Activated T-helper 17 cell treated with anti-CD3 and anti-CD28 coated beads, Interleukin-2, amount 50 U/mL, for 72 hours (primary cell): ENCODE results near the gene MUC6. TPM values are rescaled to one million over a fixed set of nuclear protein-coding genes. Genes with fewer than 3 reads are reported as not detected.

Source experiments
- ATAC-seq: fragments of 150-1000 bp; cut with Tn5 transposase; replicated peaks from 2 replicates; pipeline ENCODE4 v1.10.0; 2021; ENCODE audit warnings: mild to moderate bottlenecking, moderate library complexity
- H3K27ac Mint-ChIP-seq: one replicate; pipeline ENCODE4 v1.8.0; 2022; ENCODE audit warnings: mixed read lengths
- H3K27me3 Mint-ChIP-seq: one replicate; pipeline ENCODE4 v1.8.0; 2022; ENCODE audit warnings: mixed read lengths
- H3K36me3 Mint-ChIP-seq: one replicate; pipeline ENCODE4 v1.8.0; 2022; ENCODE audit warnings: low read depth, mild to moderate bottlenecking, mixed read lengths
- H3K4me1 Mint-ChIP-seq: one replicate; pipeline ENCODE4 v1.8.0; 2022; ENCODE audit warnings: mixed read lengths
- H3K4me3 Mint-ChIP-seq: one replicate; pipeline ENCODE4 v1.8.0; 2022; ENCODE audit warnings: mild to moderate bottlenecking, mixed read lengths
- H3K9me3 Mint-ChIP-seq: one replicate; pipeline ENCODE4 v1.8.0; 2022; ENCODE audit warnings: mixed read lengths
- total RNA-seq, 2 donors: library from RNA; stranded (reverse); gene quantifications; one replicate each; pipeline ENCODE4 v1.2.3, GENCODE V29; 2022

MUC6 gene
- total RNA-seq, 2 donors from 2014 or later = not detected

DNA sequence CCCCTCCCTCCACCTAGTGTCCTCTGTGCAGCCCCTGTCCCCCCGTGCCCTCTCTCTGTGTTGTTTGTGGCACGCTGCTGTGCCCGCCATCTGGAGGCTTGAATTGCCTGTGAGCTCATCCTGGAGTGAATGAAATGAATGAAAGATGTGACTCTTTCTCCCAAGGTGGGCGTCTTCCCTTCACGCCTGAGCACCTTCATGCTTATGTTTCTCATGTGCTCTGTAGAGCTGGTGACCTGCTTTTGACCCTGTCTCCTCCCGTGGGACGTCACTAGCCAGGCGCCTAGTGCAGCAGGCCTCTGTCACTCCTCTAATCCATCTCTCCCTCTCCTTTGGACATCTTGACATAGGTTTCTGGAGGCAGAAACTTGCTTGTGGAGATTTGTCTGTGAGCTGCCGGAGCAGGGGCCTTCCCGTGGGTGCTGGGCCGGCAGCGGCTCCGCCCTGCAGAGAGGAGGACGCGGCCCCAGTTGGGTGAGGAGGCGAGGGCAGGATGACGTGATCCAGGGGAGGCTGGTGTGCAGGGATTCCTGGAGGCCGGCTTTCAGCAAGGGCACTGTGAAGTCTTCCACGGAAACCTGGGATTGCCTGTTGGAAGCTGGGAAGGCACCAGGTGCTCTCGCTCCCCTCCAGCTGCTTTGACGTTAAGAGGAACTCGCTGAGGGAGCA is 40.6 kb downstream of the MUC6 start:
- H3K27ac Mint-ChIP-seq = peak overlapping the region; percentile 92
- H3K27me3 Mint-ChIP-seq = no peaks in the 10 kb centered on the region
- H3K4me1 Mint-ChIP-seq = peaks cover 17% of the 10 kb centered on the region
- H3K36me3 Mint-ChIP-seq = peaks cover 45% of the 10 kb centered on the region
- H3K9me3 Mint-ChIP-seq = no peaks in the 10 kb centered on the region
- ATAC-seq = peak; percentile 20
- H3K4me3 Mint-ChIP-seq = peak overlapping the region; percentile 10

DNA sequence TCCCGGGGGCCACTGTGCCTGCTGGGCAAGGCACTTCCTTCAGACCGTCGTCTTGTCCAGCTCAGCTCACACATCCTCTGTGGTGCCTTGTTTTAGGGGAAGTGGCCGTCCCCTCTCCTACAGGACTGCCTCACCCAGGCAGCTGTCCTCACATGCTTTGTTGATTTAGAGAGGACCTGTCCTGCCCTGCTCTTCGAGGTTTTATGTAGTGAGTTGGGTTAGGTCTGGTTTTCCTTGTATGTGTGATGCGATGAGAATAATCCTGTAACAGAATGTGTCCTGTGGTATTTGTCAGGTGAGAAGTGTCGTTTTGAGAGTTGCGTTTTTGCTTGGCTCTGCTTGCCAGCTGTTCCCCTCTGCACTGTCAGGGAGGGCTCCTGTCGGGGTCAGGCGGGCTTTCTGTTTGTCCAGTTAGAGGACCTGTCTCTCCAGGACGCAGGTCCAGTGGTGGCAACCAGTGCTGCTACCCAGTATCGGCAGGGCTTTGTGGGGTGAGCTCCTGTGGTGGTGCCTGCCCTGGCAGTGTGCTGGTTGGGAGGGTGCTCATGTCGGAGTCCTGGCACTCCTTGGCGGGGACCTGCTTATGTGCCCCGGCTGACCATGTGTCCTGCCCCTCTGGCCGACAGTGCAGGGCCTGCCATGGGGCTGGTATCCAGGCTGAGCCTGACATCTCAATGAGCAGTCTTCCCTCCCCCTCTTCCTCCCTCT is 41.3 kb downstream of the MUC6 start:
- ATAC-seq = peak; percentile 10
- Mint-ChIP-seq H3K4me1 (peaks cover 17% of the 10 kb centered on the region), H3K4me3 (no peak overlapping the region), H3K27ac (peak overlapping the region; percentile 92), H3K27me3 (no peaks in the 10 kb centered on the region), H3K36me3 (peaks cover 38% of the 10 kb centered on the region), H3K9me3 (no peaks in the 10 kb centered on the region)

- Mint-ChIP-seq H3K4me1 (peaks cover 17% of the 10 kb centered on the region), H3K4me3 (no peak overlapping the region), H3K27me3 (no peaks in the 10 kb centered on the region), H3K9me3 (no peaks in the 10 kb centered on the region), H3K36me3 (peaks cover 46% of the 10 kb centered on the region), H3K27ac (no peak overlapping the region)
- ATAC-seq = no peak
These were observed 42.8 kb downstream of the MUC6 start for GRCh38 chr11:993632-994167.

GRCh38 chr11:992577-992976 is 43.9 kb downstream of the MUC6 start:
- Mint-ChIP-seq H3K27ac (no peak overlapping the region), H3K27me3 (no peaks in the 10 kb centered on the region), H3K9me3 (no peaks in the 10 kb centered on the region), H3K4me1 (peaks cover 17% of the 10 kb centered on the region), H3K36me3 (peaks cover 57% of the 10 kb centered on the region), H3K4me3 (no peak overlapping the region)
- ATAC-seq = no peak

GRCh38 chr11:991711-992307 is 44.7 kb downstream of the MUC6 start:
- ATAC-seq = no peak
- H3K9me3 Mint-ChIP-seq = no peaks in the 10 kb centered on the region
- no peaks in the 10 kb centered on the region for H3K27me3 Mint-ChIP-seq
- peaks cover 57% of the 10 kb centered on the region for H3K36me3 Mint-ChIP-seq
- no peak overlapping the region for H3K4me3 Mint-ChIP-seq
- H3K27ac Mint-ChIP-seq = no peak overlapping the region
- H3K4me1 Mint-ChIP-seq = peaks cover 16% of the 10 kb centered on the region

GRCh38 chr11:991034-991433 is 45.5 kb downstream of the MUC6 start:
- Mint-ChIP-seq H3K27me3 (no peaks in the 10 kb centered on the region), H3K4me3 (no peak overlapping the region), H3K9me3 (no peaks in the 10 kb centered on the region), H3K27ac (no peak overlapping the region), H3K36me3 (peaks cover 55% of the 10 kb centered on the region), H3K4me1 (peaks cover 9% of the 10 kb centered on the region)
- no peak for ATAC-seq

DNA sequence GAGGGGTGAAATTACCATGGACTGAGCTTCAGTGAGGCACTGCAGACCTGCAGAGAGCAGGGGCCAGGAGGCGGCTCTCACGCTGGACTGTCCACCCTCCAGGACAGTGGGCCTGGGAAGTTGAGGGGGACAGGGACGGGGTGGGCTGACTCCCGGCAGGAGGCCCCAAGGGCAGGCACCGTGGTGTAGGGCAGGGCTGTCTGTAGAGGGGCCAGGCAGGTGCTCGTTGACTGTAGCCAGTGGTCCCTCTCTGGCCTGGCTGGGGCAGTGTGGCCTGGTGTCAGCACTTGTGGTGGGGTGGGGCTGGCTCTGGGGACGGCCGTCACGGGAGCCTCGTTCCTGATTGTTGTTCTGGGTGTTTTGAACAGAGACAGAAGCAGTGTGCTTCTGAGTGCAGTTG is 46.4 kb downstream of the MUC6 start:
- H3K4me1 Mint-ChIP-seq = peaks cover 3% of the 10 kb centered on the region
- no peak for ATAC-seq
- no peak overlapping the region for H3K27ac Mint-ChIP-seq
- H3K4me3 Mint-ChIP-seq = no peak overlapping the region
- peaks cover 56% of the 10 kb centered on the region for H3K36me3 Mint-ChIP-seq
- H3K9me3 Mint-ChIP-seq = no peaks in the 10 kb centered on the region
- H3K27me3 Mint-ChIP-seq = no peaks in the 10 kb centered on the region

- no peak for ATAC-seq
- Mint-ChIP-seq H3K4me1 (no peaks in the 10 kb centered on the region), H3K27ac (no peak overlapping the region), H3K9me3 (no peaks in the 10 kb centered on the region), H3K4me3 (no peak overlapping the region), H3K36me3 (peaks cover 76% of the 10 kb centered on the region), H3K27me3 (no peaks in the 10 kb centered on the region)
These were observed 48.8 kb downstream of the MUC6 start for GRCh38 chr11:987671-988070.

GRCh38 chr11:986952-987305 is 49.6 kb downstream of the MUC6 start:
- no peaks in the 10 kb centered on the region for H3K27me3 Mint-ChIP-seq
- no peak for ATAC-seq
- H3K36me3 Mint-ChIP-seq = peaks cover 78% of the 10 kb centered on the region
- H3K27ac Mint-ChIP-seq = no peak overlapping the region
- no peaks in the 10 kb centered on the region for H3K4me1 Mint-ChIP-seq
- H3K4me3 Mint-ChIP-seq = no peak overlapping the region
- H3K9me3 Mint-ChIP-seq = no peaks in the 10 kb centered on the region

- Mint-ChIP-seq H3K9me3 (no peaks in the 10 kb centered on the region), H3K27me3 (no peaks in the 10 kb centered on the region), H3K27ac (no peak overlapping the region), H3K36me3 (peaks cover 79% of the 10 kb centered on the region), H3K4me3 (no peak overlapping the region), H3K4me1 (no peaks in the 10 kb centered on the region)
- ATAC-seq = no peak
These were observed 50.1 kb downstream of the MUC6 start for GRCh38 chr11:986270-986951.

DNA sequence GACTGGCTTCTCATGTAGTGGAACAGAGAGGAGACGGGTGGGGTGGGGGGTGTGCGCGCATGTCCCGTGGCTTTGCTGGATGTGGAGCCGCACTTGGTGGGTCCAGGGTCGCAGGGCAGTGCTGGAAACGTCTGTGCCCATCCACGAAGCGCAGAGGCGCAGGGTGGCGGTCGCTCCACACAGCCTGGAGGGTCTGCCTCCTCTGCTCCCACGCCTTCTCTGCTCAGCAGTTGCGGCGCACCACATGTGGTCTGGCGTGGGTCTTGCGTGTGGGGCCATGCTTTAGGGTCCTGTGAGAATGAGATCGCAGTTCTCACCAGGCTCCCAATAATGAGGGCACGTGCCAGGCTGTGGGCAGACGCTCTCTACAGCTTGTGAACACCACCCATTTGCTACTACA is 50.7 kb downstream of the MUC6 start:
- Mint-ChIP-seq H3K4me1 (no peaks in the 10 kb centered on the region), H3K27ac (no peak overlapping the region), H3K27me3 (no peaks in the 10 kb centered on the region), H3K4me3 (no peak overlapping the region), H3K36me3 (peaks cover 80% of the 10 kb centered on the region), H3K9me3 (no peaks in the 10 kb centered on the region)
- no peak for ATAC-seq

DNA sequence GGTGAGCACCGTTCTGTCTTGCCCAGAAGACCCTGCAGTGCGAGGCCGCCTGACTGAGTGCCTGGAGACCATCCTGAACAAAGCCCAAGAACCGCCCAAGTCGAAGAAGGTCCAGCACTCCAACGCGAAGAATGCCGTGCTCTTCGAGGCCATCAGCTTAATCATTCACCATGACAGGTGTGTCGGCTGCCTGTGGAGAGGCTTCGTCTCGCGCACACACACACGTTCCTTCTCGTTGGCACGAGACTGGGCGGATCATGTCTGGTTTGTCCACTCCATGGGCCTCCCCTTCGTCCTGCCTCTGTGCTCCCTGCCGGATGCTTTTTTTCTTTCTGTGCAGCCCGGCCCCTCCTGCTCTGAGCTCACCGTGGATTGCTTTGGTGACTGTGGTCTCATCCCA is 51.1 kb downstream of the MUC6 start:
- Mint-ChIP-seq H3K4me1 (no peaks in the 10 kb centered on the region), H3K27me3 (no peaks in the 10 kb centered on the region), H3K36me3 (peaks cover 84% of the 10 kb centered on the region), H3K9me3 (no peaks in the 10 kb centered on the region), H3K4me3 (no peak overlapping the region), H3K27ac (no peak overlapping the region)
- ATAC-seq = no peak

DNA sequence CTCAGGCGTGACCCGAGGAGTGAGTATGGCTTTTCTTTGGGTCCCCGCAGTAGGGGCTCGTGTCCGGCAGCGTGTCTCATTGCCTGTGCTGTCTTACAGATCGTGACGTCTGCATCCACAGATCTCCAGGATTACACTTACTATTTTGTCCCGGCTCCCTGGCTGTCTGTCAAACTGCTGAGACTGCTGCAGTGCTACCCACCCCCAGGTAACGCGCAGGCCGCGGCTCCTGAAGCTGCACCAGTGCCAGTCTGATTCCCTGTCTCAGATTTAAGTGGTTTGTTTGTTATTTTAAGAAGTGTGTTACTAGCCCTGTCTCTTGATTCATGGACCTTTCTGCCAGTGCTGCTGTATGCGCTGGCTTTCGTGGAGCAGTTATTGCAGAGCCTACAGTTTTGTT is 52.0 kb downstream of the MUC6 start:
- Mint-ChIP-seq H3K4me1 (no peaks in the 10 kb centered on the region), H3K27ac (no peak overlapping the region), H3K27me3 (no peaks in the 10 kb centered on the region), H3K36me3 (peaks cover 79% of the 10 kb centered on the region), H3K9me3 (no peaks in the 10 kb centered on the region), H3K4me3 (no peak overlapping the region)
- ATAC-seq = no peak

DNA sequence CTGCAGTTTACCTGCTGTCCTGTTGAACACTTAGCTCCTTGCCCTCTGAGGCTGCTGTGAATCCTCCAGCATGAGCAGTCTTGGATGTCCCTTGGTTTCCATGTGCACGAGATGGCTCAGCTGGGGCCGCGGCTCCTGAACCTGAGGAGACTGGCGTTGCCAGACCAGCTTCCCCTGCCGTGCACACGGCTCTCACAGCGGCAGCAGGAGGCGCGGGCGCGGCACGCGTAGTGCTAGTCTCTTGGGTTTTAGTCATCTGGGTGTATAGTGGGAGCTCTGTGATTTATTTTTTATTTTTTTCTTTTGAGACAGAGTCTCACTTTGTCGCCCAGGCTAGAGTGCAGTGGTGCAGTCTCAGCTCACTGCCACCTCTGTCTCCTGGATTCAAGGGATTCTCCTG is 54.8 kb downstream of the MUC6 start:
- Mint-ChIP-seq H3K4me1 (no peaks in the 10 kb centered on the region), H3K9me3 (no peaks in the 10 kb centered on the region), H3K27me3 (no peaks in the 10 kb centered on the region), H3K36me3 (peaks cover 80% of the 10 kb centered on the region), H3K4me3 (no peak overlapping the region), H3K27ac (no peak overlapping the region)
- no peak for ATAC-seq
